Activated T-helper 1 cell treated with Interleukin-2 at 50 U/mL for 16 hours (primary cell): ENCODE data around the gene DCC.

Experiments used
- DNase-seq: peaks from one replicate; pipeline ENCODE4 v3.0.0-alpha.2; 2020; ENCODE audit warnings: low read depth

The DCC gene

GRCh38 chr18:52426041-52426440 is 86.0 kb downstream of the DCC start:
- DNase-seq: no peak

GRCh38 chr18:52426462-52426861 is 86.5 kb downstream of the DCC start:
- DNase-seq: no peak

GRCh38 chr18:52427521-52428175 is 87.7 kb downstream of the DCC start:
- DNase-seq: no peak

GRCh38 chr18:52431683-52432082 is 91.7 kb downstream of the DCC start:
- DNase-seq: no peak

GRCh38 chr18:52433797-52434196 is 93.8 kb downstream of the DCC start:
- no peak for DNase-seq

GRCh38 chr18:52435301-52435700 is 95.3 kb downstream of the DCC start:
- DNase-seq: no peak

GRCh38 chr18:52437161-52437560 is 97.2 kb downstream of the DCC start:
- DNase-seq: no peak

- no peak for DNase-seq
Measured at GRCh38 chr18:52439457-52439856, 99.5 kb downstream of the DCC start.

GRCh38 chr18:52441794-52442193 is 101.8 kb downstream of the DCC start:
- DNase-seq: no peak

GRCh38 chr18:52442686-52443085 is 102.7 kb downstream of the DCC start:
- no peak for DNase-seq

GRCh38 chr18:52451256-52451655 is 111.3 kb downstream of the DCC start:
- DNase-seq: no peak

- DNase-seq: no peak
Measured at GRCh38 chr18:52451851-52452250, 111.9 kb downstream of the DCC start.

GRCh38 chr18:52452427-52452826 is 112.4 kb downstream of the DCC start:
- no peak for DNase-seq

- no peak for DNase-seq
Measured at GRCh38 chr18:52459890-52460289, 119.9 kb downstream of the DCC start.

GRCh38 chr18:52462853-52463252 is 122.9 kb downstream of the DCC start:
- DNase-seq: no peak

GRCh38 chr18:52465391-52465790 is 125.4 kb downstream of the DCC start:
- DNase-seq: no peak

GRCh38 chr18:52468496-52468895 is 128.5 kb downstream of the DCC start:
- no peak for DNase-seq

- no peak for DNase-seq
Measured at GRCh38 chr18:52475325-52475724, 135.3 kb downstream of the DCC start.

- DNase-seq: no peak
Measured at GRCh38 chr18:52481116-52481515, 141.1 kb downstream of the DCC start.

GRCh38 chr18:52484977-52485376 is 145.0 kb downstream of the DCC start:
- no peak for DNase-seq

GRCh38 chr18:52486052-52486451 is 146.1 kb downstream of the DCC start:
- no peak for DNase-seq

- DNase-seq: no peak
Measured at GRCh38 chr18:52489396-52490306, 149.7 kb downstream of the DCC start.

- DNase-seq: no peak
Measured at GRCh38 chr18:52496426-52496825, 156.4 kb downstream of the DCC start.

- DNase-seq: no peak
Measured at GRCh38 chr18:52499016-52499415, 159.0 kb downstream of the DCC start.
